ENCODE data around the gene LRIT3.

GRCh38 chr4:109908731-109909130 is 60.8 kb downstream of the LRIT3 start:
- TF ChIP-seq POLR2A (IDR thresholded peaks at IDR 0.05; ENCODE audit: low read depth) (no peak), POLR2AphosphoS5 (IDR thresholded peaks at IDR 0.05) (no peak), EP300 (IDR thresholded peaks at IDR 0.05) (no peak)
- TF ChIP-seq, protein P1, sequence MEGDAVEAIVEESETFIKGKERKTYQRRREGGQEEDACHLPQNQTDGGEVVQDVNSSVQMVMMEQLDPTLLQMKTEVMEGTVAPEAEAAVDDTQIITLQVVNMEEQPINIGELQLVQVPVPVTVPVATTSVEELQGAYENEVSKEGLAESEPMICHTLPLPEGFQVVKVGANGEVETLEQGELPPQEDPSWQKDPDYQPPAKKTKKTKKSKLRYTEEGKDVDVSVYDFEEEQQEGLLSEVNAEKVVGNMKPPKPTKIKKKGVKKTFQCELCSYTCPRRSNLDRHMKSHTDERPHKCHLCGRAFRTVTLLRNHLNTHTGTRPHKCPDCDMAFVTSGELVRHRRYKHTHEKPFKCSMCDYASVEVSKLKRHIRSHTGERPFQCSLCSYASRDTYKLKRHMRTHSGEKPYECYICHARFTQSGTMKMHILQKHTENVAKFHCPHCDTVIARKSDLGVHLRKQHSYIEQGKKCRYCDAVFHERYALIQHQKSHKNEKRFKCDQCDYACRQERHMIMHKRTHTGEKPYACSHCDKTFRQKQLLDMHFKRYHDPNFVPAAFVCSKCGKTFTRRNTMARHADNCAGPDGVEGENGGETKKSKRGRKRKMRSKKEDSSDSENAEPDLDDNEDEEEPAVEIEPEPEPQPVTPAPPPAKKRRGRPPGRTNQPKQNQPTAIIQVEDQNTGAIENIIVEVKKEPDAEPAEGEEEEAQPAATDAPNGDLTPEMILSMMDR (IDR thresholded peaks at IDR 0.05), result no peak

Measured in esophagus muscularis mucosa (tissue), 4 donors.